Endothelial cell of umbilical vein (primary cell): ENCODE results near the gene METTL2A.
"Not testable (repeated sequence)": the region's sequence is repeated elsewhere in the genome, so short reads cannot be mapped to it uniquely, and the experiment has no call there.

Experiments
- CTCF ChIP-seq, 2 donors: IDR thresholded peaks; 1 replicate in 1 of 2; 2 replicates in 1 of 2; pipeline ENCODE4 v1.5.1; 2011; ENCODE audit warnings: low read length in 2 of 2, mild to moderate bottlenecking in 2 of 2, moderate library complexity in 2 of 2, control low read depth in 1 of 2, inconsistent platforms in 1 of 2, low read depth in 1 of 2; ENCODE audit not compliant: insufficient read depth in 1 of 2; ENCODE audit errors: extremely low read depth in 1 of 2
- EZH2 ChIP-seq: IDR thresholded peaks from 2 replicates; pipeline ENCODE4 v1.6.1; 2012; ENCODE audit warnings: borderline replicate concordance, low read depth, mild to moderate bottlenecking, moderate library complexity, low read length, inconsistent platforms; ENCODE audit not compliant: severe bottlenecking
- FOS ChIP-seq: IDR thresholded peaks from 2 replicates; pipeline ENCODE4 v1.6.1; 2011; ENCODE audit warnings: mild to moderate bottlenecking, low read length, moderate library complexity, borderline replicate concordance; ENCODE audit not compliant: insufficient read depth
- GATA2 ChIP-seq: IDR thresholded peaks from 2 replicates; pipeline ENCODE4 v1.7.0; 2011; ENCODE audit warnings: low read depth, mild to moderate bottlenecking, moderate library complexity, mixed read lengths, low read length; ENCODE audit not compliant: insufficient read length, insufficient read depth
- JUN ChIP-seq: IDR thresholded peaks from 2 replicates; pipeline ENCODE4 v1.6.1; 2011; ENCODE audit warnings: borderline replicate concordance, low read depth; ENCODE audit not compliant: insufficient read length, insufficient read depth
- MAX ChIP-seq: IDR thresholded peaks from 2 replicates; pipeline ENCODE4 v1.6.1; 2011; ENCODE audit not compliant: insufficient read depth, insufficient read length
- MYC ChIP-seq: IDR thresholded peaks from one replicate; pipeline ENCODE4 v1.6.1; 2011; ENCODE audit warnings: mild to moderate bottlenecking, low read depth, low read length
- POLR2A ChIP-seq: IDR thresholded peaks from 2 replicates; pipeline ENCODE4 v1.6.1; 2012; ENCODE audit warnings: low read depth, mild to moderate bottlenecking, control low read depth, low read length
- POLR2AphosphoS5 ChIP-seq: IDR thresholded peaks from 2 replicates; pipeline ENCODE4 v1.6.1; 2012; ENCODE audit warnings: low read depth, mild to moderate bottlenecking, control low read depth, low read length, moderate library complexity; ENCODE audit not compliant: insufficient read depth

- TF ChIP-seq POLR2AphosphoS5; CTCF (IDR thresholded peaks at IDR 0.05; ENCODE audit: extremely low read depth in 1 of 2, insufficient read depth in 1 of 2, low read depth in 1 of 2, low read length in 2 of 2); FOS; MAX; EZH2; JUN; POLR2A; GATA2; MYC: not testable (repeated sequence)
Observed at GRCh38 chr17:62458483-62458882, 34.8 kb downstream of the METTL2A start.
